Endothelial cell (in vitro differentiated cells): ENCODE results near the gene NKAIN2. TPM values are rescaled to one million over a fixed set of nuclear protein-coding genes. Genes with fewer than 3 reads are reported as not detected.

Experiments used
- DNase-seq: peaks from one replicate; pipeline ENCODE4 v3.0.0; 2021; ENCODE audit warnings: low spot score
- H3K27ac Mint-ChIP-seq: one replicate; pipeline ENCODE4 v1.8.0; 2021; ENCODE audit warnings: mixed read lengths, inconsistent platforms; ENCODE audit not compliant: unreplicated experiment
- H3K27me3 Mint-ChIP-seq: one replicate; pipeline ENCODE4 v1.8.0; 2021; ENCODE audit warnings: mild to moderate bottlenecking, moderate library complexity, mixed read lengths, inconsistent platforms; ENCODE audit not compliant: unreplicated experiment
- H3K36me3 Mint-ChIP-seq: one replicate; pipeline ENCODE4 v1.8.0; 2021; ENCODE audit warnings: mild to moderate bottlenecking, low read depth, mixed read lengths, inconsistent platforms; ENCODE audit not compliant: unreplicated experiment
- H3K4me1 Mint-ChIP-seq: one replicate; pipeline ENCODE4 v1.8.0; 2021; ENCODE audit warnings: mild to moderate bottlenecking, mixed read lengths, inconsistent platforms; ENCODE audit not compliant: unreplicated experiment
- H3K4me3 Mint-ChIP-seq: one replicate; pipeline ENCODE4 v1.8.0; 2021; ENCODE audit warnings: mild to moderate bottlenecking, mixed read lengths, inconsistent platforms; ENCODE audit not compliant: unreplicated experiment
- H3K9me3 Mint-ChIP-seq: one replicate; pipeline ENCODE4 v1.8.0; 2021; ENCODE audit warnings: mixed read lengths, inconsistent platforms; ENCODE audit not compliant: unreplicated experiment
- CTCF ChIP-seq: fragments of 200-600 bp; sonication (generic); IDR thresholded peaks from one replicate; pipeline ENCODE4 v1.5.0; 2021; ENCODE audit warnings: antibody characterized with exemption; ENCODE audit not compliant: unreplicated experiment
- total RNA-seq: library from RNA; stranded (reverse); fragmentation: NEBNext Ultra II Directional; extraction: Animal tissue kit (Norgen Biotek cat#: 25700); gene quantifications from one replicate; pipeline ENCODE4 v1.2.1, GENCODE V29; 2021; ENCODE audit not compliant: unreplicated experiment

Gene NKAIN2
- total RNA-seq, 1 donor from 2014 or later = 9.5 TPM

DNA sequence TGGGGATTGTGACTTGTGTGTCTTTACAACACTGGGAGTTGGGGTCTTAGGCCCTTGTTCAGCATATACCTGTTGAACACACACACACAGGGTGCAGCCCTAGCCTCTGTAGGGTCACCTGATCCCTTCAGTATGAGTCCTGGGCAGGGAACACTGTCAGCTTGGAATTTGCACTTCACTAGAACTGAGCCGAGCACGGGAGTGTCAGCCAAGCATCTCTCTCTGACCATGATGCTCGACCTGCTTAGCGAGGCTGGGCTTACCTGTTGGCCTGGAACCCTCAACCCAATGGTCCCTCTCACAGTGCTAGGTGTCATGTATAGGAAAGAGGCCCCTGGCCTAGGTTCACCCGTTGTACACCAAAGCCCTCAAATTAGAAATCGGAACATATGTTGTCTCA is 96.1 kb downstream of the NKAIN2 start:
- Mint-ChIP-seq H3K27ac (no peak overlapping the region), H3K9me3 (no peaks in the 10 kb centered on the region), H3K36me3 (no peaks in the 10 kb centered on the region), H3K4me1 (peaks cover 11% of the 10 kb centered on the region), H3K27me3 (peaks cover 7% of the 10 kb centered on the region), H3K4me3 (no peak overlapping the region)
- no peak for DNase-seq
- no peak for TF ChIP-seq CTCF

DNA sequence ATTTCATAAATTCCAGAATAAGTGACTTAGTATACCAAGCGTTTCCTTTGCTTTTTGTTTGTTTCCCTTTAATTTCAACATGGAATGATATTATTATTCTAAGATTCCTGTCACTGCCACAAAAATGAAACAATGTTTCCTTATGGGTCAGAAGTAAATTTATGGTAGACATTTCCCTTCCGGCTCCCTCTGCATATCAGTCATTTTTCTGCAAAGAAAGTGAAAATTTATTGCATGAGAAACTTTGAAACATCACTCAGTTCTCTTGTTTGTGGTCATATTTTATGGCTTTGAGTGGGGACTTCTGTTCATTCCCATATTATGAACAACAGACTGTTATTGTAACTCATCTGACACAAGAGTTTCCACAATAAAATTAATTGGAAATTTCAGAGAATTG is 97.8 kb downstream of the NKAIN2 start:
- no peak for DNase-seq
- no peak overlapping the region for H3K4me3 Mint-ChIP-seq

GRCh38 chr6:123902738-123903313 is 99.2 kb downstream of the NKAIN2 start:
- H3K9me3 Mint-ChIP-seq = no peaks in the 10 kb centered on the region
- H3K4me1 Mint-ChIP-seq = peaks cover 11% of the 10 kb centered on the region
- H3K27me3 Mint-ChIP-seq = peaks cover 5% of the 10 kb centered on the region
- H3K27ac Mint-ChIP-seq = no peak overlapping the region
- no peak for DNase-seq
- no peak overlapping the region for H3K4me3 Mint-ChIP-seq
- TF ChIP-seq CTCF = no peak
- no peaks in the 10 kb centered on the region for H3K36me3 Mint-ChIP-seq

More for the DNA sequence above, 97.8 kb downstream of the NKAIN2 start:
- peaks cover 11% of the 10 kb centered on the region for H3K4me1 Mint-ChIP-seq
- no peaks in the 10 kb centered on the region for H3K36me3 Mint-ChIP-seq
- TF ChIP-seq CTCF = no peak
- no peak overlapping the region for H3K27ac Mint-ChIP-seq
- H3K9me3 Mint-ChIP-seq = no peaks in the 10 kb centered on the region
- H3K27me3 Mint-ChIP-seq = peaks cover 7% of the 10 kb centered on the region

DNA sequence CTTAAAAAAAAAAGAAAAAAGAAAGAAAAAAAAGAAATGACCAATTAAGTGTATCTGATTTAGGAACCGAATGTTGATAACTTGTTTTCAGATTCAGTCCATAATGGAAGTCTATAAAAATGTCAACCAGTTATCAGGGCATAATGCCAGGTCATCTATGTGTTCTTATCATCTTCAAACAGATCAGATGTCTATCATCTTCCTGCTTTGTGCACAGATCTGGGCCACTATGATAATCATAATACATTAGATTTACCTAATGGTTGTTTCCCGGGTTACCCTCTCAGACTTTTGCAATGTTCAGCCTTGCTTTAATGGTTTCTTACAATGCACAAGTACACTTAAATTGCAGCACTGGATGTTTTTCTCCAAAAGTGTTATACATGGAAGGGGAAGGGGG is 100.6 kb downstream of the NKAIN2 start:
- no peaks in the 10 kb centered on the region for H3K36me3 Mint-ChIP-seq
- H3K27ac Mint-ChIP-seq = no peak overlapping the region
- no peak for DNase-seq
- H3K4me1 Mint-ChIP-seq = peaks cover 5% of the 10 kb centered on the region
- no peaks in the 10 kb centered on the region for H3K9me3 Mint-ChIP-seq
- no peak for TF ChIP-seq CTCF
- peaks cover 5% of the 10 kb centered on the region for H3K27me3 Mint-ChIP-seq
- no peak overlapping the region for H3K4me3 Mint-ChIP-seq

GRCh38 chr6:123908797-123909196 is 105.1 kb downstream of the NKAIN2 start:
- DNase-seq = no peak
- no peak for TF ChIP-seq CTCF
- H3K4me3 Mint-ChIP-seq = no peak overlapping the region
- no peaks in the 10 kb centered on the region for H3K9me3 Mint-ChIP-seq
- peaks cover 2% of the 10 kb centered on the region for H3K4me1 Mint-ChIP-seq
- peaks cover 1% of the 10 kb centered on the region for H3K27me3 Mint-ChIP-seq
- no peak overlapping the region for H3K27ac Mint-ChIP-seq
- no peaks in the 10 kb centered on the region for H3K36me3 Mint-ChIP-seq
